ENCODE results near the gene CATSPER3.

Gene CATSPER3

GRCh38 chr5:134939500-134939899, 28.2 kb upstream of the CATSPER3 start:
- Histone ChIP-seq H3K27ac (no peak overlapping the region), H3K4me3 (no peak overlapping the region), H3K36me3 (ENCODE audit: insufficient read depth, low read length) (no peaks in the 10 kb centered on the region), H3K9me3 (ENCODE audit: low read depth, low read length) (no peaks in the 10 kb centered on the region), H3K9ac (ENCODE audit: insufficient read length) (no peak overlapping the region)
- no peak for DNase-seq (ENCODE audit: low read depth, low spot score)
- no peak for TF ChIP-seq FOXP2 (optimal IDR thresholded peaks at IDR 0.05; ENCODE audit: control extremely low read depth, extremely low read length, insufficient read depth)
- no peak for TF ChIP-seq EZH2 (IDR thresholded peaks at IDR 0.05)
- no peak for TF ChIP-seq POLR2AphosphoS5 (IDR thresholded peaks at IDR 0.05; ENCODE audit: borderline replicate concordance, low read depth, low read length)

- H3K36me3 ChIP-seq (ENCODE audit: insufficient read depth, low read length): no peaks in the 10 kb centered on the region
- DNase-seq (ENCODE audit: low read depth, low spot score): no peak
- H3K9me3 ChIP-seq (ENCODE audit: low read depth, low read length): no peaks in the 10 kb centered on the region
- H3K27ac ChIP-seq: no peak overlapping the region
- H3K4me3 ChIP-seq: no peak overlapping the region
- no peak overlapping the region for H3K9ac ChIP-seq (ENCODE audit: insufficient read length)
- no peak for TF ChIP-seq FOXP2 (optimal IDR thresholded peaks at IDR 0.05; ENCODE audit: control extremely low read depth, extremely low read length, insufficient read depth)
- TF ChIP-seq EZH2 (IDR thresholded peaks at IDR 0.05): no peak
- no peak for TF ChIP-seq POLR2AphosphoS5 (IDR thresholded peaks at IDR 0.05; ENCODE audit: borderline replicate concordance, low read depth, low read length)
Measured at GRCh38 chr5:134943547-134943946, 24.2 kb upstream of the CATSPER3 start.

GRCh38 chr5:134944630-134945029, 23.1 kb upstream of the CATSPER3 start:
- H3K4me3 ChIP-seq: no peak overlapping the region
- H3K36me3 ChIP-seq (ENCODE audit: insufficient read depth, low read length): no peaks in the 10 kb centered on the region
- DNase-seq (ENCODE audit: low read depth, low spot score): no peak
- no peak overlapping the region for H3K27ac ChIP-seq
- no peak overlapping the region for H3K9ac ChIP-seq (ENCODE audit: insufficient read length)
- H3K9me3 ChIP-seq (ENCODE audit: low read depth, low read length): no peaks in the 10 kb centered on the region
- no peak for TF ChIP-seq EZH2 (IDR thresholded peaks at IDR 0.05)
- TF ChIP-seq FOXP2 (optimal IDR thresholded peaks at IDR 0.05; ENCODE audit: control extremely low read depth, extremely low read length, insufficient read depth): no peak
- TF ChIP-seq POLR2AphosphoS5 (IDR thresholded peaks at IDR 0.05; ENCODE audit: borderline replicate concordance, low read depth, low read length): no peak

- TF ChIP-seq POLR2AphosphoS5 (IDR thresholded peaks at IDR 0.05; ENCODE audit: borderline replicate concordance, low read depth, low read length): no peak
- TF ChIP-seq EZH2 (IDR thresholded peaks at IDR 0.05): no peak
- TF ChIP-seq FOXP2 (optimal IDR thresholded peaks at IDR 0.05; ENCODE audit: control extremely low read depth, extremely low read length, insufficient read depth): no peak
- Histone ChIP-seq H3K9me3 (ENCODE audit: low read depth, low read length) (no peaks in the 10 kb centered on the region), H3K27ac (no peak overlapping the region), H3K4me3 (no peak overlapping the region), H3K9ac (ENCODE audit: insufficient read length) (no peak overlapping the region), H3K36me3 (ENCODE audit: insufficient read depth, low read length) (no peaks in the 10 kb centered on the region)
- no peak for DNase-seq (ENCODE audit: low read depth, low spot score)
Measured at GRCh38 chr5:134945041-134945440, 22.7 kb upstream of the CATSPER3 start.

- TF ChIP-seq EZH2 (IDR thresholded peaks at IDR 0.05) (no peak), FOXP2 (optimal IDR thresholded peaks at IDR 0.05; ENCODE audit: control extremely low read depth, extremely low read length, insufficient read depth) (no peak), POLR2AphosphoS5 (IDR thresholded peaks at IDR 0.05; ENCODE audit: borderline replicate concordance, low read depth, low read length) (no peak)
- Histone ChIP-seq H3K4me3 (no peak overlapping the region), H3K9ac (ENCODE audit: insufficient read length) (no peak overlapping the region), H3K36me3 (ENCODE audit: insufficient read depth, low read length) (no peaks in the 10 kb centered on the region), H3K27ac (no peak overlapping the region), H3K9me3 (ENCODE audit: low read depth, low read length) (no peaks in the 10 kb centered on the region)
- no peak for DNase-seq (ENCODE audit: low read depth, low spot score)
Measured at GRCh38 chr5:134948911-134949310, 18.8 kb upstream of the CATSPER3 start.

GRCh38 chr5:134949316-134949715, 18.4 kb upstream of the CATSPER3 start:
- no peak for DNase-seq (ENCODE audit: low read depth, low spot score)
- peaks cover 4% of the 10 kb centered on the region; the same call in 1 of the 2 replicates for H3K9me3 ChIP-seq (ENCODE audit: low read depth, low read length)

GRCh38 chr5:134957920-134958608, 9.6 kb upstream of the CATSPER3 start:
- no peaks in the 10 kb centered on the region for H3K36me3 ChIP-seq (ENCODE audit: insufficient read depth, low read length)

More at GRCh38 chr5:134949316-134949715, 18.4 kb upstream of the CATSPER3 start:
- Histone ChIP-seq H3K36me3 (ENCODE audit: insufficient read depth, low read length) (no peaks in the 10 kb centered on the region), H3K4me3 (no peak overlapping the region), H3K9ac (ENCODE audit: insufficient read length) (no peak overlapping the region), H3K27ac (no peak overlapping the region)
- TF ChIP-seq FOXP2 (optimal IDR thresholded peaks at IDR 0.05; ENCODE audit: control extremely low read depth, extremely low read length, insufficient read depth) (no peak), EZH2 (IDR thresholded peaks at IDR 0.05) (no peak), POLR2AphosphoS5 (IDR thresholded peaks at IDR 0.05; ENCODE audit: borderline replicate concordance, low read depth, low read length) (no peak)

GRCh38 chr5:134958755-134959154, 9.0 kb upstream of the CATSPER3 start:
- no peaks in the 10 kb centered on the region for H3K36me3 ChIP-seq (ENCODE audit: insufficient read depth, low read length)
- DNase-seq (ENCODE audit: low read depth, low spot score): no peak
- TF ChIP-seq EZH2 (IDR thresholded peaks at IDR 0.05) (no peak), POLR2AphosphoS5 (IDR thresholded peaks at IDR 0.05; ENCODE audit: borderline replicate concordance, low read depth, low read length) (no peak), FOXP2 (optimal IDR thresholded peaks at IDR 0.05; ENCODE audit: control extremely low read depth, extremely low read length, insufficient read depth) (no peak)
- no peak overlapping the region for H3K4me3 ChIP-seq
- H3K9me3 ChIP-seq (ENCODE audit: low read depth, low read length): peaks cover 5% of the 10 kb centered on the region; the same call in 1 of the 2 replicates
- H3K9ac ChIP-seq (ENCODE audit: insufficient read length): no peak overlapping the region
- no peak overlapping the region for H3K27ac ChIP-seq

More at GRCh38 chr5:134957920-134958608, 9.6 kb upstream of the CATSPER3 start:
- Histone ChIP-seq H3K4me3 (no peak overlapping the region), H3K9me3 (ENCODE audit: low read depth, low read length) (peaks cover 5% of the 10 kb centered on the region; the same call in 1 of the 2 replicates), H3K9ac (ENCODE audit: insufficient read length) (no peak overlapping the region), H3K27ac (no peak overlapping the region)
- DNase-seq (ENCODE audit: low read depth, low spot score): no peak
- TF ChIP-seq POLR2AphosphoS5 (IDR thresholded peaks at IDR 0.05; ENCODE audit: borderline replicate concordance, low read depth, low read length) (no peak), EZH2 (IDR thresholded peaks at IDR 0.05) (no peak), FOXP2 (optimal IDR thresholded peaks at IDR 0.05; ENCODE audit: control extremely low read depth, extremely low read length, insufficient read depth) (no peak)
